GM21717 (cell line): ENCODE data around the gene CRX.
"Not testable (repeated sequence)": the region's sequence is repeated elsewhere in the genome, so short reads cannot be mapped to it uniquely, and the experiment has no call there.

ENCODE experiments used
- ATAC-seq: cut with Tn5 transposase; IDR thresholded peaks from one replicate; pipeline ENCODE4 v1.9.1; 2021; ENCODE audit warnings: mild to moderate bottlenecking, moderate library complexity; ENCODE audit not compliant: unreplicated experiment

CRX gene

DNA sequence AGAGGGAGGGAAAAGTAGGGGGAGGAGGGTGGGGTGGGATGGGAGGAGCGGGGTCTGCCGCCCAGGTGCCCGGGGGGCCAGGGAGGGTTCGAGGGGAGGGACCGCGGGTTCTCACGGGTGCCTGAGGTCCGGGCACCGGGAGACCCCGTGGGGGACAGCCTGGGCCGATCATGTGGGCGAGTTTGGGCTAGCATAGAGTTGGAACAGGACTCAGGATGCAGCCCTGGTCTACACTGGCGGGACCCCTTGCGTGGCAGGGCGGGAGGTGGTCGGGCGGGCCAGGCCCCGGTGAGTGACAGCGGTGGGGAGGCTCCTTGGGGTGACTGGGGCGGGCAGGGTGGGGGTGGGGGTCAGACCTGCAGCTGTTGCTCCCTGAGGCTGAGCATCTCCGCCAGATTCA, 18.6 kb upstream of the CRX start:
- ATAC-seq: not testable (repeated sequence)

DNA sequence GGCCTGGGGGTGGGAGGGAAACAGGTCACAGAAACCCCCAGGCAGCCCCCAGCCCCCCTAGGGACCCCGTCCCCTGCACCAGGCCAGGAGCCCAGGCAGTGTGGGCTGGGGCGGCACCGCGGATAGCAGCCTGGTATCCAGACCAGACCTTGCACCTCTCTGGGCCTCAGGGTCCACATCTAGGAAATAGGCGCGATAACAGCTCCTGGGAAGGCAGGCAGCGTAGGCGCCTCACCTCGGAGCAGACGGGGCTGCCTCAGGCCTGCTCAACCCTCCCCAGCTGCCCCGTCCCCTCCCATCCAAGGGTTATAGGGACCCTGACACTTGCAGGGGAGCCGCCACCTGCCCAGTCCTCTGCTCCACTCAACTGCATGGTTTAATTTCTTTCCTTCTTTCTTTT, 18.1 kb upstream of the CRX start:
- not testable (repeated sequence) for ATAC-seq

DNA sequence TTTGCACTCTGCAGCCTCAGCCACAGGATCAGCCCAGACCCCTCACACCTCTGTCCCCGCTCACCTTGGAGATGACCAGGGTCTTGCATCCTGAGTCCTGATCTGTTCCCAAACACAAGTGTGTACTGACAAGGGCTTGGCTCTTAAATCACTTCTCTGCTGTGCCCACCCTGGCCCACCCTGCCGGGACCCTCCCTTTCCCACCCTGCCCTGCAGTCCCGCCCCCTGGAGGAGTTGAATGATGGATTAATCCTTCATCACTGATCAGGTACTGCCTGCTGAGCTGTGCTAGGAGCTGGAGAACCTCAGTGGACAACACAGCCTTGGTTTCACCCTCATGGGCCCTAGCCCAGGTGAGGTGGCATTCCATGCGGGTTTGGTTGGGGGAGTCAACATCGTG, 17.3 kb upstream of the CRX start, which contains the start of gene TPRX1:
TSS of gene TPRX1 (minus strand) at position 101 of the 400 bp plus-strand sequence. CDS start at position 89, 12 bp downstream.
- not testable (repeated sequence) for ATAC-seq

DNA sequence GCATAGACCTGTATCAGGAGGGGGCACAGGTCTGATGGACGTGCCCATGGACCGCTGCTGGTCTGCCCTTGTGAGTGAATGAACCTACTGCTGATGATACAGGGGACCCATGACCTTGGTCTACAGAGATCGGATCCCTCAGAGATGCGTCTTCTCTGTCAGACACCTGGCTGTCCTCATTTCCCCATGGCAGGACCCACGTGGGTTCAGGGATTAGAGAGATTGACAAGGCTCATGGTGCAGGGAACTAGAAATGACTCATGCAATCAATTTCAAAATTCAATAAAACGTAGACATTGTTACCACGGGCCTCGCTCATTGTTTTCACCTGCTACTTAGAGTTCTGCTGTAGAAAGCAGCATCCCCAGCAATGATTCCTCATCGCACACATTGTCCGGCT, 16.4 kb upstream of the CRX start:
- ATAC-seq: no peak

DNA sequence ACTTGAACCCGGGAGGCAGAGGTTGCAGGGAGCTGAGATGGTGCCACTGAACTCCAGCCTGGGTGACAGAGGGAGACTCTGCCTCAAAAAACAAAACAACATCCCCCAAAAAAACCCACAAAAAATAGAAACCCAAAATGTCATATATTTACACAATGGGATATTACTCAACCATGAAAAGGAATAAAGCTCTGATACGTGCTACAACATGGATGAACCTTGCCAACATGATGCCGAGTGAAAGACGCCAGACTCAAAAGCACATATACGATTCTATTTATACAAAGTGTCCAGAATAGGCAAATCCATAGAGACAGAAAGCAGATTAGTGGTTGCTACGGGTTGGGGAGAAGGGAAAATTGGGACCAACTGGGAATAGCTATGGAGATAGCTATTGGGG, 15.3 kb upstream of the CRX start:
- no peak for ATAC-seq

DNA sequence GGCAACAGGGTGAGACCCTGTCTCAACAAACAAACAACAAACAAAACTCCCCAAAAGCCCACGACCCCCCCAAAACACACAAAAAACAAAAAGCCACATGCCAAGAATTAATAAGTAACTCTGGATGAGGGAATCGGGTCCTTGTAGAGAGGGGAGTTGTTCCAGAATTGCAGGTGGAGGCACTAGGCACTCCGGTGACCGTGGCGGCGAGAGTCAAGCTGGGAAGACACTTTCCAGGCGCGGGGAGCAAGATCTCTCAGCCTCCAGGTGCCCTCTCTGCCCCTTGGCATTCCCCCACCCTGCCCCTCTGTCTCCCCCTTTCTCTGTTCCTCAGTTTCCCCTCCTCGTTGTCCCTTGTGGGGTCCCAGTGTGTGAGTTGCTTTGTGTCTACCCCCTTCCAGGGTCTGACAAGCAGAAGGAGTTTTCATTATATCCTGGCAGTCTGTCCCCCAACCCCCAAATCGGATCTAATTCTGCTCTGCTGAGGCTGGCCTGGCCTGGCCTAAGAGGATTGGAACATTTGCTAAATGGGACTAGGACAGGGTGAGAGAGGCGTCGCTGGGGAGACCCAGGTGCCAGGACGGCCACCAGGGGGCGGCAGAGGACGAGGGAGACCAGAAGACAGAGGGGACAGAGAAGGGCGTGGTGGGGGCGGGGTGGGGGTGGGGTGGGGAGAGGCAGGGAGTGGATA, 8.3 kb upstream of the CRX start:
- ATAC-seq: no peak

DNA sequence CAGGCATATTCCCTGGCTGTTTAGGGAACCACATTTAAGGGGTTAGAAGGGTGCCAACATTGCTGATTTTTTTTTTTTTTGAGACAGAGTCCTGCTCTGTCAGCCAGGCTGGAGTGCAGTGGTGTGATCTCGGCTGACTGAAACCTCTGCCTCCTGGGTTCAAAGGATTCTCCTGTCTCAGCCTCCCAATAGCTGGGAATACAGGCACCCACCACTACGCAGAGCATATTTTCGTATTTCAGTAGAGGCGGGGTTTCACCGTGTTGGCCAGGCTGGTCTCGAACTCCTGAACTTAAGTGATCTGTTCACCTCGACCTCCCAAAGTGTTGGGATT, 7.8 kb upstream of the CRX start:
- no peak for ATAC-seq

DNA sequence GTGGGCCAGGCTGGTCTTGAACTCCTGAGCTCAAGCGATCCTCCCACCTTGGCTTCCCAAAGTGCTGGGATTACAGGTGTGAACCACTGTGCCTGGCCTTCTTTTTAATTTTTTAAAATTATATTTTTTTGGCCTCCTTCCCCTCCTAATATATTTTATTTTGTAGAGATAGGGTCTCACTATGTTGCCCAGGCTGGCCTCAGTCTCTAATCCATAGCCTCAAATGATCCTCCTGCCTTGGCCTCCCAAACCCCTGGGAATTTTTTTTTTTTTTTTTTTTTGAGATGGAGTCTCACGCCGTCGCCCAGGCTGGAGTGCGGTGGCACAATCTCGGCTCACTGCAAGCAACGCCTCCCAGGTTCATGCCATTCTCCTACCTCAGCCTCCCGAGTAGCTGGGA, 5.5 kb upstream of the CRX start:
- ATAC-seq: not testable (repeated sequence)

DNA sequence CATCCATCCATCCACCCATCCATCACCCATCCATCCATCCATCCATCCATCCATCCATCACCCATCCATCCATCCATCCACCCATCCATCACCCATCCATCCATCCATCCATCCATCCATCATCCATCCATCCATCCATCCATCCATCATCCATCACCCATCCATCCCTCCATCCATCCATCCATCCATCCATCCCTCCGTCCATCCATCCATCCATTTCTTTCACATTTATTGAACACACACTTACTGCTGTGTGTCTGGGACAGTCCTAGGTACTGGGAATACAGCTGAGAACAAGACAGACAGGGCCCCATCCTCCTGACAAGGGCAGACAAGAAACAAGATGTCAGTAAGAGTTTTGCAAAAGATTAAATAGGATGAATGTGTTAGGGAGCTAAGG, 3.5 kb upstream of the CRX start:
- not testable (repeated sequence) for ATAC-seq

DNA sequence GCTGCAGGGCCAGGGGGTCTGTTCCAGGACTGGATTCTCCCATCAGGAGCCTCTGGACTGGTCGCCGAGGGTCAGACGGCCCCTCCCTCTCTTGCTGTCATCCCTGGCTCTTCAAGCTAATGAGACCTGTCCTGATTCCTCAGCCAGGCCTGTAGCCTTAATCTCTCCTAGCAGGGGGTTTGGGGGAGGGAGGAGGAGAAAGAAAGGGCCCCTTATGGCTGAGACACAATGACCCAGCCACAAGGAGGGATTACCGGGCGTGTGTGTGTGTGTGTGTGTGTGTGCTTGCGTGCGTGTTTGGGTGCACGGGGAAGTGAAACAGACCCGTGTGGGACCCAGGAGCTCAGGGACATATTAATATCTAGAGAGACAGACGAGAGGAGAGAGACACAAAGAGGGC, 1.9 kb upstream of the CRX start:
- ATAC-seq: no peak

DNA sequence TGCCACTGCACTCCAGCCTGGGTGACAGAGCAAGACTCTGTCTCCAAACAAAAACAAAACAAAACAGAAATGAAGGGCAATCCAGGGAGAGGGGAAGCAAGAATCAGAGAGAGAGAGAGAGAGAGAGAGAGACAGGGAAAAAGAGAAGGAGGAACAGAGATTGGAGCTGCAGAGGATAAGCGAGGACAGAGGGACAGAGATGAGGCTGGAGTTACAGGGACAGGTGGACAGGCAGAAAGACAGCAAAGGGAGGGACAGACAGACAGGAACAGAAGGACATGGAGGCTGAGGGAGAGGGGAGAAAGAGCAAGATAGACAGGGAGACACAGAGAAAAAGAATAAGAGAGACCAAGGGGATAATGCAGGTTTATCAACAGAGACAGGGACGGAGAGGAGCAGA, 1.3 kb upstream of the CRX start:
- no peak for ATAC-seq

DNA sequence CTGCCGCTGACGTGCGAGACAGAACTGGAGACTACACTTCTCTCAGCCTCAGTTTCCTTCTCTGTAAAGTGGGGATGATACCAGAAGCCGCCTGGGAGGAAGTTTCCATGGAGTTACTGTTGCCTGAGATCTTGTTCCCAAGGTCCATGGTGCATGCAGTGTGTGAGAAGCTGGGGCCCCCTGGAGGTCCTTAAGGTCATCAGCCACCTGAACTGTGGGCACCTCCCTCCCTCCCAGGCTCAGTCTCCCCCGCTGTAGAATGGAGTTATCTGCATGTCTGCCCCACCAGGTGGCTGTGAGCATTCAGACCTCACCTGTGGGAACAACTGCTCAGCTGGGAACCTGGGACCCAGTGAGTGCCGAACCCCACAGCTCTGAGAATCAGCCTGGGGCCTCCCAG, 2.7 kb downstream of the CRX start:
- no peak for ATAC-seq

DNA sequence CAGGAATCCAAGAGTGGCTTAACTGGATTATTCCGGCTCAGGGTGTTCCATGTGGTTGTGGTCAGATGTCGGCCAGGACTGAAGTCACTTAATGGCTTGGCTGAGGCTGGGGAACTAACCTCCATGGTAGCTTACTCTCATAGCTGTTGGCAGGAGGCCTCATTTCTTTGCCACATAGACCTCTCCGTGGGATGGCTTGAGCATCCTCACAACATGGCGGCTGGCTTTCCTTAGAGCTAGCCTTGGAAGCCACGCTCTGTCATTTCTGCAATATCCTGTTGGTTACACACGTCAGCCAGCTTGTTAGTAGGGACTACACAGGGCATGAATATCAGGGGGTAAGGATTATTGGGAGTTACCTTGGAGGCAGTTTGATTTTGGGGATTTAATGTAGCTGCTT, 5.1 kb downstream of the CRX start:
- no peak for ATAC-seq

DNA sequence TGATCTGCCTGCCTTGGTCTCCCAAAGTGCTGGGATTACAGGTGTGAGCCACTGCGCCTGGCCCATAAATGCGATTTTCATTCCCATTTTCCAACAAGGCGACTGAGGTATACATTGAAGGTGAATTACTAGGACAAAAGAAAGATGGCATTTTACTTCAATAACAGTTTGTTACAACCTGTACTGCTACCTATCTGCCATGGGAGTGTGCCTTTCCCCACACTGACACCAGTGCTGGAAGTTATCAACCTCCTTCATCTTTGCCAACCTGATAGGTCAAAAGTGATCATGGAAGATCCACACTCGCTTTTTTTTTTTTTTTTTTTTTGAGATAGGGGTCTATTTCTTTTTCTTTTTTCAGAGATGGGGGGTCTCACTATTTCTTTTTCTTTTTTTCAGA, 11.0 kb downstream of the CRX start:
- ATAC-seq: no peak

DNA sequence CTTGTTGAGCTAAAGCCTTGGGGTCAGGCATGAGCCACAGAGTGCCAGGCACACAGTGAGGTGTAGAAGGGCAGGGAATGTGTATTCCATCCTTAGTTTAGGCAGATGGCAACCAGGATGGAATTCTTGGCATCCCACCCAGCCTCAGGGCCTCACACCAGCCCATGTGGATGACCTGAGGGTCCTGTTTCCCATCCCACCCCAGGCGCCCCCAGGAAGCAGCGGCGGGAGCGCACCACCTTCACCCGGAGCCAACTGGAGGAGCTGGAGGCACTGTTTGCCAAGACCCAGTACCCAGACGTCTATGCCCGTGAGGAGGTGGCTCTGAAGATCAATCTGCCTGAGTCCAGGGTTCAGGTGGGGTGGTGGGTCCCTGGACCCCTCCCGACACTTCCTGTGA, 14.3 kb downstream of the CRX start:
- no peak for ATAC-seq

DNA sequence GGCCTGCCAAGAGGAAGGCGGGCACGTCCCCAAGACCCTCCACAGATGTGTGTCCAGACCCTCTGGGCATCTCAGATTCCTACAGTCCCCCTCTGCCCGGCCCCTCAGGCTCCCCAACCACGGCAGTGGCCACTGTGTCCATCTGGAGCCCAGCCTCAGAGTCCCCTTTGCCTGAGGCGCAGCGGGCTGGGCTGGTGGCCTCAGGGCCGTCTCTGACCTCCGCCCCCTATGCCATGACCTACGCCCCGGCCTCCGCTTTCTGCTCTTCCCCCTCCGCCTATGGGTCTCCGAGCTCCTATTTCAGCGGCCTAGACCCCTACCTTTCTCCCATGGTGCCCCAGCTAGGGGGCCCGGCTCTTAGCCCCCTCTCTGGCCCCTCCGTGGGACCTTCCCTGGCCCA, 17.7 kb downstream of the CRX start:
- ATAC-seq: no peak

DNA sequence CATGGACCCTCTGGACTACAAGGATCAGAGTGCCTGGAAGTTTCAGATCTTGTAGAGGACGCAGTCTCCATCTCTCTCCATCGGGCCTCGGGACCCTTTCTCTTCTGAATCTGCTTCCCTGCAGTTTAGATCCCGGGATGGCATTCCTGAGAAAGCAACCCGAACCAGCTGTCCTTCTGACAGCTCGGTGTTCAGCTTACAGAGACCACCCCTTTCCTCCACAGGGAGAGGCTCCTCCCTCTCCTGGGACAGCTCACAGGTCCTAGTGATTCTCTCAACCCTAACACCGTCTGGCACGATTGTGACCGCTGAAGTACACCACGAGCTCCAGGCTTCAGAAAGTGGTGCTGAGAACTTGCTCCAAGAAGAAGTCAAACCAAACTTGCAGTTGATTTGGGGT, 18.2 kb downstream of the CRX start:
- no peak for ATAC-seq

DNA sequence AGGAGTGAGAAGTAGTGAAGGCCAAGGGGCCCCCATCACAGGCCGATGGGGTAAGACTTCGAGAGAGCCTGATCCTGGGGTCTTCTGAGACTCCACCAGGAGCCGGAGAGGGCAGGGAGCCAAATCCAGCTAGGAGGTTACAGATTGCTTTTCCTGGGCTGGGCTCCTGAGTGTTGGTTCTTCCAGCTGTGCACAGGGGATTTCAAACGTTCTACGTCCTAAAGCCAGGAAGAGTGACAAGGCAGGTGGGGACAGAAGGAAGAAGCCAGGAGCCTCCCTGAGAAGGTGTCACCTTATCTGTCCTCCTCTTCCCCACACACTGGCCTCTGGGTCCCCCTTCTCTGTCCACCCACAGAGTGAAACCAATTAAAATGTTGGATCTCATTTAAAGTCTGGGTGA, 21.2 kb downstream of the CRX start:
- ATAC-seq: no peak

DNA sequence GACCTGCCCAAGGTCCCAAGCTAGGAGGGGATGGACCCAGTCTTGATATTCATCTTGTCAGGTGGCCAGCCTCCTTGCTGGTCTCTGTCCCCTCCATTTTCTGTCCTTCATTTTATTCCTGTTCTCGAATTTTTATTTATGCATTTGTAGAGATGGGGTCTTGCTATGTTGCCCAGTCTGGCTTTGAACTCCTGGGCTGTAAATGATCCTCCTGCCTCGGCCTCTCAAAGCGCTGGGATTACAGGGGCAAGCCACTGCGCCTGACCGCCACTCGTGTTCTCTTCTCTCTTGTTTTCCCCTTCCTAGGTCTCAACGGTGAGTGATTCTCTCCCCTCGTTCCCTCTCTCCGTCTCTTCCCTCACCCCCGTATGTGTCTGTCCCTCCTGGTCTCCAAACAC, 26.7 kb downstream of the CRX start:
- no peak for ATAC-seq

DNA sequence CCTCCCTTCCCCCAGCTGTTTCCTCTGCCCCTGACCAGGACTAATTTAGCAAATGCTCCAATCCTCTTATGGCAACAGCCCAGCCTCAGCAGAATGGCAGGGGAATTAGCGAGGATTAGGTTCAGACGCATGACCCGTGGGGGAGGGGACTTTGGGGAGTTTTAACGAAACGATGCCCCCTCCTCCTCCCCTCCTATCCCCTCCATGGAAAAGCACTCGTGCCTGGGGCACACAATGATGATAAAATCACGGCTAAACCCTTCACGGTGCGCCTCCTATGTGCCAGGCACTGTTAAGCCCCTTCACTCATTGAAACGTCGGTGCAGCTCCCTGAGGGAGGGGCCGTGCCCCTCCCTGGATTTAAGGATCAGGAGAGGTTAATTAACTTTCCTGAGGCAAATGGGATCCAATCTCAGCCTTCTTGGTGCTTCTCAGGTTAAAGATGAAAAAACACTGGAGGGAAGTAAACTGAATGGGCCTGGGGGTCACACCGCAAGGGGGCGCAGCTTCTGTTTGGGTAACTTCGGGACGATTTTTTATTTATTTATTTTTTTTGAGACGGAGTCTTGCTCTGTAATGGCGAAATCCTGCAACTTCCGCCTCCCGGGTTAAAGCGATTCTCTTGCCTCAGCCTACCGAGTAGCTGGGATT, 27.2 kb downstream of the CRX start:
- ATAC-seq: no peak

DNA sequence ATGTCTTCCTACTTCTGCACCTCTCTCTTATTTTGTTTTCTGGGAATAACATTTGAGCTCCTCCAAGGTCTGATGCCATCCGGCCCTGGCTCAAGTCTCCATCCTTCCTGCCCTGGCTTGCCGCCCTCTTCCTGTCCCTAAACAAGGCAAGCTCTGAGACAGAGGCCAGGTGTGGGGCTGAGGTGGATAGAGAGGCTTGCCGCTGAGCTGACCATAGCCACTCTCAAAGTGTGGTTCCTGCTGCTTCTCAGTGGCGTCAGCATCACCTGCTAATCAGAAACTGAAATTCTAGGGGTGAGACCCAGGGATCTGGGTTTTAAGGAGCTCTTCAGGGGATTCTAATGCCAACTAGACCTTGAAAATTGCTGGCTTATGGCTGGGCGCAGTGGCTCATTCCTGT, 31.3 kb downstream of the CRX start:
- no peak for ATAC-seq

DNA sequence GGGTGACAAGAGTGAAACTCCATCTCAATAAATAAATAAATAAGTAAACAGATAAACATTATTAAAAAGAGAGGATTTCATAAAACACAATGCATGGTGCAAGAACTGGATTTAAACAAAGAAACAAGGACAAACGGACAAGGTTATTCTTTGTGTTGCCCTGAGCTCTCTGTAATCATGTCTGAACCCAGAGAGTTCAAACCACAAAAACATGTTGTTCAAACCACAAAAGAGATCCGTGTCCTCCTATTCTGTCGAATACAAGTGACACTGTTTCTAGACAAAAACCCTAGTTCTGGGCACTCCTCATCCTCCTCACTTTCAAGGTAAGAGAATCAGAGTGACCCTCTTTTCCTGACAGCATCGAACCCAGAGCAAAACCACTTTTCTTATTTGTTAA, 32.7 kb downstream of the CRX start:
- ATAC-seq: no peak

DNA sequence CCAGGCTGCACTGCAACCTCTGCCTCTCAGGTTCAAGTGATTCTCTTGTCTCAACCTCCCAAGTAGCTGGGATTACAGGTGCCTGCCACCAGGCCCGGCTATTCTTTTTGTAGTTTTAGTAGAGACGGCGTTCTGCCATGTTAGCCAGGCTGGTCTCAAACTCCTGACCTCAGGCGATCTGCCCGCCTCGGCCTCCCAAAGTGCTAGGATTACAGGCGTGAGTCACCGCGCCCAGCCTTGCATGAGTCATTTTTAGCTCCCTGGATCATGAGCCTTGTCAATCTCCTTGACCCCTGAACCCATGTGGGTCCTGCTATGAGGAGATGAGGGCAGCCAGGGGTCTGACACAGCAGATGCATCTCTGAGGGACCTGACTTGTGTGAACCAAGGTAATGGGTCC, 36.5 kb downstream of the CRX start:
- ATAC-seq: not testable (repeated sequence)
